ENCODE results near the gene NDEL1. TPM values are rescaled to one million over a fixed set of nuclear protein-coding genes. Genes with fewer than 3 reads are reported as not detected.

Gene NDEL1
- total RNA-seq, 2 experiments from 2014 or later = 58.8 to 59.0 TPM

DNA sequence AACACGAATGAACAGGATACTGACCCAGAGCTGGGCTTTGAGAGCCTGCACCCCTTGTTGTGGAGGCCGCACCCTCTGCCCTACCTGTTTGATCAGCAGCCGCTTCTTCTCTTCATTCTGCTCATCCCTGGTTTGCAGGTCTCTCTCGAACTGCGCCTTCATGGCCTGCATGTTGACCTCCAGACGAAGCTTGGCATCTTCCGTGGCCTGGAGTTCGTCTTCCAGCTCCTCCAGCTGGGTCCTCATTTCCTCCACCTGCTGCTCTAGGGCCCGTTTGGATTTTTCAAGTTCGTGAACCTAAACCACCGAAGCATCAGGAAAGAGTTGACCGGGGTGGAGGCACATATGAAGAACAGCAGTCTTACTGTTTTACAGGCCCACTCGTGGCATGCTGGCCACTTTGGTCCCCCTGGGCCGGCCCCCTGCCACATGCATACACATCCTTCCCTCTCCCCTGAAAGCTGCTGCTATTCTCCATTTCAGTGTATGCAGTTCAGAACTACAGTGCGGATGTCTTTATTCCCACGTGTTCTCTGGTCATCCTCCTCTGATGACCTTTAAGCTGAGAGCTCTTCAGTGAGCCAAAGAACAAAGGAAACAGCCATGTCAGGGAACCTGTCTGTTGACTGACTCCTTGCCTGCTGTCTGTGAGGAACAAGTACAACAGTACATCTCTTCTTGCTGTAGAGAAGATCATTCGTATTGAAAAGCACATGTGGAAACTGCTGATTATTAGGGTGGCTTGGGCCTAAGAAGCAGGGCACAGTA lies 54.8 kb downstream of the NDEL1 start:
- Mint-ChIP-seq H3K27me3 (no peaks in the 10 kb centered on the region), H3K36me3 (no peaks in the 10 kb centered on the region), H3K9me3 (ENCODE audit: low read depth) (no peaks in the 10 kb centered on the region), H3K4me3 (no peak overlapping the region), H3K4me1 (no peaks in the 10 kb centered on the region), H3K27ac (no peak overlapping the region)
- no peak for DNase-seq
- CTCF ChIA-PET = no interaction called here
- no peak for ATAC-seq

DNA sequence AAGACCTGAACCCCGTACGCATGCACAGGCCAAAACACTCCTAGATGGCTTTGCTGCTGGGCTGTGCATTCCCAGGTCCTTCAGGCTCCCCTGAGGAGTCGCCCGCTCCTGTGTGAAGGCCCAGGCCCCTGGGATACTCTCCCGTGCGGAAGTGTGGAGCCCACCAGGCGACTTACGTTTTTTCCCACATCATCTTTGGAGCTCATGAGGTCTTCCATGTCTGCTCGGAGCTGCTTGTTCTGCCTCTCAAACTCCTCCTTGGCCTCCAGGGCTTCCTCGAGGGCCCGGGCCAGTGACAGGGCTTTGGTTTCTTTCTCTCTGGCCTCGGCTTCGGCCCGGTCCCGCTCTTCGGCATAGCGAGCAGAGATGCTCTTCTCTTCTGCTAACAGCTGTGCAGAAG lies 56.4 kb downstream of the NDEL1 start:
- H3K27ac Mint-ChIP-seq = no peak overlapping the region
- CTCF ChIA-PET = interaction anchor here (0.7 kb wide), 1 partner anchor 324 kb away, joined by 3 read pairs; no protein-coding TSS in a partner anchor
- no peak for DNase-seq
- ATAC-seq = no peak
- no peaks in the 10 kb centered on the region for H3K9me3 Mint-ChIP-seq (ENCODE audit: low read depth)
- H3K4me1 Mint-ChIP-seq = no peaks in the 10 kb centered on the region
- H3K27me3 Mint-ChIP-seq = no peaks in the 10 kb centered on the region
- H3K4me3 Mint-ChIP-seq = no peak overlapping the region
- no peaks in the 10 kb centered on the region for H3K36me3 Mint-ChIP-seq

DNA sequence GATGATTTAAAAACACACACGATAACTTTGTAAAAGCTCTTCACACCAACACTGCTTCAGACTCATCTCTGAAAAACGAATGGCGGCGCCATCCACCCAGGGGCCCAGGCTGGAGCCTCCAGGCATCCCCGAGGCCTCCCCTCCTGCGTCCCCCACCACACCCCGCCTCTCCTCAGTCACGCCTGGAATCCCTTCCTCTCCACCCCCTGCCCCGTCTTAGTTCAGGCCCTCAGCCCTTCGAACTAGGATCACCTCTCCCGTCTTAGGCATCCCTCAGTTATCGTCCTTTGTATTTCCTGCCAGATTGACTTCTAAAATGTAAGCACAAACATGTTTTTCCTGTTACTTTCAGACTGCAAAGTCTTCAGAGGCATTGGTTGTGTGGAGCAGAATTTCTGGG lies 58.3 kb downstream of the NDEL1 start:
- Mint-ChIP-seq H3K27ac (no peak overlapping the region), H3K27me3 (no peaks in the 10 kb centered on the region), H3K36me3 (no peaks in the 10 kb centered on the region), H3K4me3 (no peak overlapping the region), H3K9me3 (ENCODE audit: low read depth) (no peaks in the 10 kb centered on the region), H3K4me1 (no peaks in the 10 kb centered on the region)
- CTCF ChIA-PET = no interaction called here
- DNase-seq = no peak
- ATAC-seq = no peak

GRCh38 chr17:8494506-8495111 lies 58.9 kb downstream of the NDEL1 start:
- Mint-ChIP-seq H3K4me3 (no peak overlapping the region), H3K4me1 (no peaks in the 10 kb centered on the region), H3K27me3 (no peaks in the 10 kb centered on the region), H3K27ac (no peak overlapping the region), H3K9me3 (ENCODE audit: low read depth) (no peaks in the 10 kb centered on the region), H3K36me3 (no peaks in the 10 kb centered on the region)
- no peak for DNase-seq
- no peak for ATAC-seq
- CTCF ChIA-PET = no interaction called here

GRCh38 chr17:8496081-8496480 lies 60.4 kb downstream of the NDEL1 start:
- Mint-ChIP-seq H3K36me3 (no peaks in the 10 kb centered on the region), H3K4me1 (no peaks in the 10 kb centered on the region), H3K27ac (no peak overlapping the region), H3K9me3 (ENCODE audit: low read depth) (no peaks in the 10 kb centered on the region), H3K4me3 (no peak overlapping the region), H3K27me3 (no peaks in the 10 kb centered on the region)
- CTCF ChIA-PET = no interaction called here
- no peak for DNase-seq
- ATAC-seq = no peak

- Mint-ChIP-seq H3K4me1 (no peaks in the 10 kb centered on the region), H3K9me3 (ENCODE audit: low read depth) (no peaks in the 10 kb centered on the region)
- CTCF ChIA-PET = interaction anchor here (1.2 kb wide), 1 partner anchor 89 kb away, joined by 3 read pairs; no protein-coding TSS in a partner anchor
These were observed 63.5 kb downstream of the NDEL1 start for GRCh38 chr17:8499171-8499570.

DNA sequence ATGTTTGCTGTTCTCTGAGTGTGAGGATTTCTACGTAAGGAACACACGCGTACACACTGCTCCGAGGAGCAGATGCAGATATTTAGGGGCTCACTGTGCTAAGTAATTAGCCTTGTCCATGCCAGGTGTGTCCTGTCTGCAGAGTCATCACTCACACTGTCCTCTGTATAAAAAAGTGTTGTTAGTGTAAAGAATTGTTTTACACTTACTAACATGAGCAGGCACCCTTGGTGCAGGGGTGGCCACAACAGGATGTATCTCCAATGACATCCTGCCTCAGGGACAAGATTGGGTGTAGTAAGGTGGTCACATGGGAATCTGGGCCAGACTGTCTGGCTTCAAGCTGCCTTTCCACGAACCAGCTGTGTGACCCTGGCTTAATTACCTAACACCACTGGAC lies 63.9 kb downstream of the NDEL1 start:
- Mint-ChIP-seq H3K4me3 (no peak overlapping the region), H3K9me3 (ENCODE audit: low read depth) (no peaks in the 10 kb centered on the region), H3K27me3 (no peaks in the 10 kb centered on the region), H3K4me1 (no peaks in the 10 kb centered on the region), H3K36me3 (no peaks in the 10 kb centered on the region), H3K27ac (no peak overlapping the region)
- no peak for DNase-seq
- no peak for ATAC-seq
- CTCF ChIA-PET = interaction anchor here (1.2 kb wide), 1 partner anchor 90 kb away, joined by 3 read pairs; no protein-coding TSS in a partner anchor

More at GRCh38 chr17:8499171-8499570, 63.5 kb downstream of the NDEL1 start:
- no peaks in the 10 kb centered on the region for H3K27me3 Mint-ChIP-seq
- H3K27ac Mint-ChIP-seq = no peak overlapping the region
- H3K36me3 Mint-ChIP-seq = no peaks in the 10 kb centered on the region
- no peak for ATAC-seq
- no peak overlapping the region for H3K4me3 Mint-ChIP-seq
- no peak for DNase-seq

DNA sequence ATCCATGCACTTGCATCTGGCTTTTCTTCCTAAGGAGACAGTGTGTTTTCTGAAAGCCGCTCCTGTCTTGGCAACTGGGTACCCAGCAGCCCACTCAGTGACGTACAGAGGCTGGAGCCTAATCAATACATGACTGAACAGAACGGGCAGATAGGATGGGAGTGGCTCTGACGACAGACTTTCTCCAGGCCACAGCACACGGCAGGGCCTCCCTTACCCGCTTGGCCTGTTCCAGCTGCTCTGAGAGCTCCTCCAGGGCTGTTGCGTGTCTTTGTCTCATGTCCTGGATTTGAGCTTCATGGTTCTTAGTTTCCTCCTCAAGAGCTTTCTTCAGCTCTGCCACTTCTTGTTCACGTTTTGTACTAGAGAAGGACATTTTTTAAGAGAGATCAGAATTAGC lies 64.9 kb downstream of the NDEL1 start:
- CTCF ChIA-PET = no interaction called here
- Mint-ChIP-seq H3K9me3 (ENCODE audit: low read depth) (no peaks in the 10 kb centered on the region), H3K36me3 (no peaks in the 10 kb centered on the region), H3K4me3 (no peak overlapping the region), H3K27ac (no peak overlapping the region), H3K4me1 (no peaks in the 10 kb centered on the region), H3K27me3 (no peaks in the 10 kb centered on the region)
- ATAC-seq = no peak
- DNase-seq = no peak

- CTCF ChIA-PET = interaction anchor here (1.0 kb wide), 1 partner anchor 496 kb away, joined by 3 read pairs; no protein-coding TSS in a partner anchor
These were observed 66.4 kb downstream of the NDEL1 start for GRCh38 chr17:8502126-8502525.

GRCh38 chr17:8503368-8503767 lies 67.7 kb downstream of the NDEL1 start:
- DNase-seq = no peak
- H3K4me1 Mint-ChIP-seq = no peaks in the 10 kb centered on the region
- H3K4me3 Mint-ChIP-seq = no peak overlapping the region
- no peaks in the 10 kb centered on the region for H3K27me3 Mint-ChIP-seq
- CTCF ChIA-PET = no interaction called here
- no peaks in the 10 kb centered on the region for H3K9me3 Mint-ChIP-seq (ENCODE audit: low read depth)
- no peak for ATAC-seq
- no peaks in the 10 kb centered on the region for H3K36me3 Mint-ChIP-seq
- no peak overlapping the region for H3K27ac Mint-ChIP-seq

More at GRCh38 chr17:8502126-8502525, 66.4 kb downstream of the NDEL1 start:
- no peak for DNase-seq
- H3K4me3 Mint-ChIP-seq = no peak overlapping the region
- H3K9me3 Mint-ChIP-seq (ENCODE audit: low read depth) = no peaks in the 10 kb centered on the region
- no peaks in the 10 kb centered on the region for H3K36me3 Mint-ChIP-seq
- ATAC-seq = no peak
- H3K4me1 Mint-ChIP-seq = no peaks in the 10 kb centered on the region
- no peak overlapping the region for H3K27ac Mint-ChIP-seq
- no peaks in the 10 kb centered on the region for H3K27me3 Mint-ChIP-seq

- Mint-ChIP-seq H3K9me3 (ENCODE audit: low read depth) (no peaks in the 10 kb centered on the region), H3K27me3 (no peaks in the 10 kb centered on the region), H3K36me3 (no peaks in the 10 kb centered on the region), H3K4me1 (no peaks in the 10 kb centered on the region), H3K4me3 (no peak overlapping the region), H3K27ac (no peak overlapping the region)
- ATAC-seq (no peak), DNase-seq (no peak)
- CTCF ChIA-PET = no interaction called here
These were observed 68.1 kb downstream of the NDEL1 start for GRCh38 chr17:8503807-8504206.

GRCh38 chr17:8504460-8505207 lies 69.0 kb downstream of the NDEL1 start:
- H3K27ac Mint-ChIP-seq = no peak overlapping the region
- DNase-seq = no peak
- ATAC-seq = no peak
- H3K9me3 Mint-ChIP-seq (ENCODE audit: low read depth) = no peaks in the 10 kb centered on the region
- no peaks in the 10 kb centered on the region for H3K4me1 Mint-ChIP-seq
- H3K36me3 Mint-ChIP-seq = no peaks in the 10 kb centered on the region
- H3K4me3 Mint-ChIP-seq = no peak overlapping the region
- CTCF ChIA-PET = no interaction called here
- no peaks in the 10 kb centered on the region for H3K27me3 Mint-ChIP-seq

GRCh38 chr17:8506145-8506544 lies 70.5 kb downstream of the NDEL1 start:
- CTCF ChIA-PET = no interaction called here

GRCh38 chr17:8514801-8515200 lies 79.1 kb downstream of the NDEL1 start:
- CTCF ChIA-PET = no interaction called here

More at GRCh38 chr17:8506145-8506544, 70.5 kb downstream of the NDEL1 start:
- Mint-ChIP-seq H3K27me3 (no peaks in the 10 kb centered on the region), H3K4me1 (no peaks in the 10 kb centered on the region), H3K27ac (no peak overlapping the region), H3K36me3 (no peaks in the 10 kb centered on the region), H3K4me3 (no peak overlapping the region), H3K9me3 (ENCODE audit: low read depth) (no peaks in the 10 kb centered on the region)
- no peak for ATAC-seq
- DNase-seq = no peak

More at GRCh38 chr17:8514801-8515200, 79.1 kb downstream of the NDEL1 start:
- Mint-ChIP-seq H3K4me1 (no peaks in the 10 kb centered on the region), H3K9me3 (ENCODE audit: low read depth) (no peaks in the 10 kb centered on the region), H3K27me3 (no peaks in the 10 kb centered on the region), H3K27ac (no peak overlapping the region), H3K36me3 (no peaks in the 10 kb centered on the region), H3K4me3 (no peak overlapping the region)
- ATAC-seq (no peak), DNase-seq (no peak)

Data from activated CD8-positive, alpha-beta memory T cell treated with anti-CD3 and anti-CD28 coated beads, Interleukin-2, amount 10 ng/mL, durations not matched to agents 7 days and 5 days (primary cell).